Ishikawa (cell line): ENCODE data around the gene NSMCE1.

Experiments used
- CEBPB ChIP-seq: IDR thresholded peaks from 2 replicates; pipeline ENCODE4 v1.6.1; 2012
- CREB1 ChIP-seq: IDR thresholded peaks from 2 replicates; pipeline ENCODE4 v1.6.1; 2012; ENCODE audit warnings: low read depth
- EGR1 ChIP-seq: IDR thresholded peaks from 2 replicates; pipeline ENCODE4 v1.6.1; 2012
- EP300 ChIP-seq: IDR thresholded peaks from 2 replicates; pipeline ENCODE4 v1.6.1; 2012; ENCODE audit warnings: borderline replicate concordance
- FOXM1 ChIP-seq: IDR thresholded peaks from 2 replicates; pipeline ENCODE4 v1.6.1; 2012; ENCODE audit warnings: low read depth, borderline replicate concordance
- NFIC ChIP-seq: IDR thresholded peaks from 2 replicates; pipeline ENCODE4 v1.6.1; 2012
- RAD21 ChIP-seq: IDR thresholded peaks from 2 replicates; pipeline ENCODE4 v1.6.1; 2012; ENCODE audit warnings: low read depth
- REST ChIP-seq: IDR thresholded peaks from 2 replicates; pipeline ENCODE4 v1.6.1; 2012; ENCODE audit warnings: low read depth, mild to moderate bottlenecking
- TAF1 ChIP-seq: IDR thresholded peaks from 2 replicates; pipeline ENCODE4 v1.6.1; 2012; ENCODE audit warnings: low read depth, mild to moderate bottlenecking
- TCF12 ChIP-seq: IDR thresholded peaks from 2 replicates; pipeline ENCODE4 v1.6.1; 2012; ENCODE audit warnings: low read depth
- TEAD4 ChIP-seq: IDR thresholded peaks from 2 replicates; pipeline ENCODE4 v1.6.1; 2012
- YY1 ChIP-seq: IDR thresholded peaks from 2 replicates; pipeline ENCODE4 v1.6.1; 2012; ENCODE audit warnings: low read depth
- ZBTB7A ChIP-seq: IDR thresholded peaks from 2 replicates; pipeline ENCODE4 v1.6.1; 2012; ENCODE audit warnings: low read depth
- TF ChIP-seq, protein P1 (sequence below): IDR thresholded peaks from 2 replicates; pipeline ENCODE4 v1.6.1; 2012
- TF ChIP-seq, protein P2 (sequence below): IDR thresholded peaks from 2 replicates; pipeline ENCODE4 v1.6.1; 2012

The NSMCE1 gene

DNA sequence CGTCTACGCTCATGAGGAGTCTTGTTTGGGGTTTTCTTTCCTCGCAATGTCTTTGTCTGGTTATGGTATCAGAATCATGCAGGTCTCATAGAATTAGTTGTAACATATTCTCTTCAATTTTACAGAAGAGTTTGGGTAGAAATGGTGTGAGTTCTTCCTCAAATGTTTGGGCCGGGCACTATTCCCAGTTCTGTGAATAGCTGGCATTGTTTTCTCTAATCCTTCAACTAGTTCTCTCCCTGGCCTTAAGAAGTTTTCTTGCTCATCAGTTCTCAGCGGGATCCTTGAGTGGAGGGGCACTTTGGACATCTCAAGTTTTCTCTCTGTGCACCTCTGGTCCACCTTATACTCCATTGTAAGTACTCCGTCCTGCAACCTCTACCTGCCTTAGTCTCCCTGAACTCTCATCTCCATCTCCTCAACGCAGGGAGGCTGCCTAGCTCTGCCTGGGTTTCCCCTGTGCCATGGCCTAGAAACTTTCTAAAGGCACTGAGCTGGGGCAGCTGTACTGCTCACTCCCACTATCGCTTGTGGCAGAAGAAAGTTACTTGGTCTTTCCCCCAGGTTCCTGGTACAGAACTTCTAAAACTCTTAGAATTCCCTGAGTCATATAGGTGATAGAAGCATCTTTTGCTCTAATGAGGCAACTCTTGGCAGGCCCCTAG, 16.9 kb downstream of the NSMCE1 start:
- TF ChIP-seq EP300 (no peak), RAD21 (no peak), CREB1 (no peak), FOXM1 (no peak), TEAD4 (no peak), TCF12 (no peak), TAF1 (no peak)
- TF ChIP-seq, protein P1, sequence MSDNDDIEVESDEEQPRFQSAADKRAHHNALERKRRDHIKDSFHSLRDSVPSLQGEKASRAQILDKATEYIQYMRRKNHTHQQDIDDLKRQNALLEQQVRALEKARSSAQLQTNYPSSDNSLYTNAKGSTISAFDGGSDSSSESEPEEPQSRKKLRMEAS = no peak
- TF ChIP-seq, protein P2, sequence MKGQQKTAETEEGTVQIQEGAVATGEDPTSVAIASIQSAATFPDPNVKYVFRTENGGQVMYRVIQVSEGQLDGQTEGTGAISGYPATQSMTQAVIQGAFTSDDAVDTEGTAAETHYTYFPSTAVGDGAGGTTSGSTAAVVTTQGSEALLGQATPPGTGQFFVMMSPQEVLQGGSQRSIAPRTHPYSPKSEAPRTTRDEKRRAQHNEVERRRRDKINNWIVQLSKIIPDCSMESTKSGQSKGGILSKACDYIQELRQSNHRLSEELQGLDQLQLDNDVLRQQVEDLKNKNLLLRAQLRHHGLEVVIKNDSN = no peak

DNA sequence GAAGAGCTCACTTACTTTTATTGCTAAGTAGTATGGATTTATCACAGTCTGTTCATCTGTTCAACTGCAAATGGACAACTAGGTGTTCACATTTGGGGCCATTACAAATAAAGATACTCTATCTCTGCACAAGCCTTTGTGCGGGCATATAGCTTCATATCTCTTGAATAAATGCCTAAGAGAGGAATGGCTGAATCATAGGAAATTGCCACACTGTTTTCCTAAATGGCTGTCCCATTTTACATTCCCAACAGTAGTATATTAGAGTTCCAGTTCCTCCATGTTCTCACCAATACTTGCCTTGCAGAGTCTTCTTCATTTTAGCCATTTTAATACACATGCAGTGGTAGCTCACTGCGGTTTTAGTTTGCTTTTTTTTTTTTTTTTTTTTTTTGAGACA, 20.5 kb downstream of the NSMCE1 start:
- TF ChIP-seq TEAD4 = no peak
- TF ChIP-seq NFIC = no peak
- no peak for TF ChIP-seq FOXM1
- TF ChIP-seq, protein P2 = no peak
- TF ChIP-seq RAD21 = no peak
- TF ChIP-seq, protein P1 = no peak
- no peak for TF ChIP-seq EGR1

- TF ChIP-seq NFIC = no peak
Observed at GRCh38 chr16:27246439-27246838, 22.1 kb downstream of the NSMCE1 start.

DNA sequence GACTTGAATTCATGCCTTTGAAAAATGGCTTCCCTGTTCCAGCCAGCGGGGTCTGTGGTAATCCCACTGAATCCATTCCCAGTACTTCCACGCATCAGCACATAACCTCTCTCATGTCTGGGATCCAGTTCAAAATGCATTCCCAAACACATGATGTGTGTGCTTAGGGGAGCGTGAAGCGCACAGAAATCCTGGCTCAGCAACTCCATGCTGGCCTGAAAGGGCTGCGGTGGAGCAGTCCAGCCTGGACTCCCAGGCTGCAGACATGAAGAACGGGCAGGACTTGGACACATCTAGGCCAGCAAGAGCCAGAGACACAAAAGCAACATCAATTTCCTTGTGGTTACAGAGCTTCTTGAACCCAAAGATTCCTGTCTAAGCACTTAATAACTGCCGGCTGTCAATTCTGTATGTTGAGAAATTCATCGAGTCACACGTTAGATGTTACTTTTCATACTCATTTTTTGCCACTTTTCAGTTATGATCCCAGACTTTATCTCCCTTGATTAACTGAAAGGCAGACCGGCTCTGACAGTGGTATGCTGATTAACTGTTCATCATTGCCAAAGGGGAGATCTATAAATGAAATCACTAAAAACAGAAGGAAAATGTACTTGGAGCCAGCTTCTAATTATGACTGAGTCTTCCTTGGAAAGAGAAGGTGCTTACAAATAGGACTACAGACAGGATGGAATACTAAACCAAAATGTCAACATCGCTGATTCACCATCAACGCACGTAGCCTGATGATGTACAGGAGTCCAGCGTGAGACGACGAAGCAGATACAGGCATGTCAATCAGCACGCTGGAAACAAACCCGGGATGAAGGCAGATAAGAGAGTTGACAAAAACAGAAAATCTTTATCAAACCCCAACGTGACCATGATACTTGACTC, 23.0 kb downstream of the NSMCE1 start:
- TF ChIP-seq CEBPB (no peak), EGR1 (no peak), TEAD4 (no peak), TCF12 (no peak), NFIC (no peak), YY1 (no peak), REST (no peak), TAF1 (no peak), ZBTB7A (no peak), CREB1 (no peak), RAD21 (no peak), FOXM1 (no peak), EP300 (no peak)
- TF ChIP-seq, protein P2 = no peak
- TF ChIP-seq, protein P1 = no peak

DNA sequence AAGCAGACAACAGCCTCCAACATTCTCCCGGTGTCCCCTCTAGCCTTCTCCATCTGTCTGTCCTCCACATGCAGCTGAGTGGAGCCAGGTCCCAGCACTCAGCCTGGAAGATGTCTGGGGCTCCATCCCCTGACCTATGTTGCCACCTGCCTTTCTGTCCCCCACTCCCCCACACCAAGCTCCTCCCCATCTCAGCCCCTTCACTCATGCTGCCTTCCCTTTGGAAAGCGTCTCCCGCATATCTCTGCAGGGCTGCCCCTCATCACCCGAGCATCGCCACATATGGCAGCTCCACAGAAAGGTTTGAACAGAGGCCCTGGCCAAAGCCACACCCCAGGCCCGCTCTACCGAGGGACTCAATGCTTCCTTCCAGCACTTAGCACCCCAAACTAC, 24.2 kb downstream of the NSMCE1 start:
- TF ChIP-seq ZBTB7A (no peak), NFIC (no peak), EGR1 (no peak), YY1 (no peak), FOXM1 (no peak), TCF12 (no peak), REST (no peak), TEAD4 (no peak), CEBPB (no peak), RAD21 (no peak), EP300 (no peak), CREB1 (no peak), TAF1 (no peak)
- TF ChIP-seq, protein P2 = no peak
- TF ChIP-seq, protein P1 = no peak
